Measurements from ENCODE around the gene NFE2L1. TPM values are rescaled to one million over a fixed set of nuclear protein-coding genes. Genes with fewer than 3 reads are reported as not detected.

Gene NFE2L1
- total RNA-seq, 4 donors from 2014 or later = 166 to 289 (median 182) TPM

GRCh38 chr17:48107137-48108055 lies 59.2 kb downstream of the NFE2L1 start, which contains the start of gene SNX11:
Gene SNX11, plus strand, starts transcription at chr17:48107766. Its CDS starts 4,278 bp downstream, at chr17:48112044.
- WGBS, 2 donors (ENCODE audit: low coverage in 1 of 2) = 0% methylated on average over 2 to 6 of the region's 64 CpGs
- Histone ChIP-seq H3K4me1 (peaks cover 0 to 37% (median 10%) of the 10 kb centered on the region in 3 donors), H3K27ac (peak within 1 kb of the TSS; percentile 90 to 98 (median 93)), H3K27me3 (no peaks in the 10 kb centered on the region), H3K36me3 (peaks cover 0 to 8% of the 10 kb centered on the region in 2 donors), H3K9me3 (no peaks in the 10 kb centered on the region), H3K4me3 (peak within 1 kb of the TSS; percentile 52 to 70)
- TF ChIP-seq POLR2AphosphoS5 (IDR thresholded peaks at IDR 0.05) (peak; percentile 59), CTCF (IDR thresholded peaks at IDR 0.05) (peak in 2 of 4 experiments; percentile 11 to 22), POLR2A (IDR thresholded peaks at IDR 0.05) (peak; percentile 44 to 54), EP300 (IDR thresholded peaks at IDR 0.05) (no peak)
- ATAC-seq = peak; percentile 96

GRCh38 chr17:48110761-48111160 lies 62.6 kb downstream of the NFE2L1 start:
- ATAC-seq = no peak
- Histone ChIP-seq H3K9me3 (no peaks in the 10 kb centered on the region), H3K36me3 (peaks cover 0 to 41% of the 10 kb centered on the region in 2 donors), H3K27me3 (no peaks in the 10 kb centered on the region), H3K4me1 (peaks cover 0 to 37% (median 10%) of the 10 kb centered on the region in 3 donors), H3K4me3 (no peak overlapping the region), H3K27ac (no peak overlapping the region)
- TF ChIP-seq CTCF (IDR thresholded peaks at IDR 0.05) (no peak), POLR2AphosphoS5 (IDR thresholded peaks at IDR 0.05) (no peak), POLR2A (IDR thresholded peaks at IDR 0.05) (no peak), EP300 (IDR thresholded peaks at IDR 0.05) (no peak)
- 71 to 84% methylated on average over 8 to 9 of the region's 9 CpGs for whole genome bisulfite sequencing, 2 donors (ENCODE audit: low coverage in 1 of 2)

Small RNAs within 50 kb of the gene (small RNA-seq; reads per million reads assigned to genes)
- gene AC004477.2 = 0 reads per million in 4 donors
- gene MIR152 = 141 to 296 (median 252) reads per million in 4 donors
- 0 reads per million in 4 donors for gene RNU6-1201P

Other genes with a start within 250 kb of the NFE2L1 start
- gene OSBPL7, start 226.6 kb upstream of the NFE2L1 start, total RNA-seq = 1 to 10 TPM; 2.2 to 4.1 (median 3.8) TPM
- 10 to 100 TPM; 34.9 to 74.9 (median 55.0) TPM for gene MRPL10, start 216.8 kb upstream of the NFE2L1 start, total RNA-seq
- 1 to 10 TPM in 1 of 4 donors, under 1 TPM in 1, not detected in 2; 0.46 to 1.3 TPM for gene LRRC46, start 216.7 kb upstream of the NFE2L1 start, total RNA-seq
- 10 to 100 TPM; 17.4 to 28.9 (median 21.8) TPM for gene SCRN2, start 207.1 kb upstream of the NFE2L1 start, total RNA-seq
- under 1 TPM; 0.12 to 0.31 (median 0.14) TPM for gene SP6, start 197.2 kb upstream of the NFE2L1 start, total RNA-seq
- gene SP2, start 152.1 kb upstream of the NFE2L1 start, total RNA-seq = 10 to 100 TPM in 2 of 4 donors, 1 to 10 TPM in 2; 3.4 to 16.2 (median 10.0) TPM
- 10 to 100 TPM; 20.3 to 43.9 (median 21.9) TPM for gene PNPO, start 106.8 kb upstream of the NFE2L1 start, total RNA-seq
- gene PRR15L, start 90.5 kb upstream of the NFE2L1 start, total RNA-seq = 1 to 10 TPM in 1 of 4 donors, under 1 TPM in 1, not detected in 2; 0.19 to 3.5 TPM
- 10 to 100 TPM; 43.8 to 98.8 (median 63.8) TPM for gene CDK5RAP3, start 77.2 kb upstream of the NFE2L1 start, total RNA-seq
- gene COPZ2, start 10.6 kb upstream of the NFE2L1 start, total RNA-seq = 10 to 100 TPM; 40.6 to 75.5 (median 49.4) TPM
- 10 to 100 TPM; 46.0 to 59.3 (median 55.0) TPM for gene CBX1, start 53.1 kb downstream of the NFE2L1 start, total RNA-seq
- 10 to 100 TPM; 12.4 to 20.5 (median 16.8) TPM for gene SNX11, start 59.4 kb downstream of the NFE2L1 start, total RNA-seq